Gastroesophageal sphincter (tissue), 3 donors: Measurements from ENCODE around the gene RILP.

ENCODE experiments used
- EP300 ChIP-seq: sonication (generic); formaldehyde crosslinking; IDR thresholded peaks from one replicate; pipeline ENCODE4 v1.6.1; 2017; ENCODE audit warnings: antibody characterized with exemption, mild to moderate bottlenecking
- POLR2AphosphoS5 ChIP-seq: sonication (generic); formaldehyde crosslinking; IDR thresholded peaks from one replicate; pipeline ENCODE4 v1.6.1; 2017; ENCODE audit warnings: antibody characterized with exemption
- TF ChIP-seq, protein P1 (sequence below), 4 experiments: fragments of 200-600 bp in 2 of 4; fragments of 450-650 bp in 2 of 4; sonication (generic) in 1 of 4; IDR thresholded peaks; one replicate each; pipeline ENCODE4 v1.5.1; 2017 to 2019; ENCODE audit warnings: antibody characterized with exemption in 4 of 4, mild to moderate bottlenecking in 2 of 4, moderate library complexity in 2 of 4

DNA sequence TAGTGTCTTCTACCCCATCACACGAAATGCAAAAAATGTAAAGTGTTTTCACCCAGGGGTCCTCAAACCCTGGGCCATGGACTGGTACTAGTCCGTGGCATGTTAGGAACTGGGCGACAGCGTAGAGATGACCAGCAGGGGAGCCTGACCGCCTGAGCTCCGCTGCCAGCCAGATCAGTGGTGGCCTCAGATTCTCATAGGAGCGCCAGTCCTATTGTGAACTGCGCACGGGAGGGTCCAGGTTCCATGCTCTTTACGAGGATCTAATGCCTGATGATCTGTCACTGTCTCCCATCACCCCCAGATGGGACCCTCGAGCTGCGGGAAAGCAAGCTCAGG is 8.6 kb downstream of the RILP start:
- TF ChIP-seq, protein P1, sequence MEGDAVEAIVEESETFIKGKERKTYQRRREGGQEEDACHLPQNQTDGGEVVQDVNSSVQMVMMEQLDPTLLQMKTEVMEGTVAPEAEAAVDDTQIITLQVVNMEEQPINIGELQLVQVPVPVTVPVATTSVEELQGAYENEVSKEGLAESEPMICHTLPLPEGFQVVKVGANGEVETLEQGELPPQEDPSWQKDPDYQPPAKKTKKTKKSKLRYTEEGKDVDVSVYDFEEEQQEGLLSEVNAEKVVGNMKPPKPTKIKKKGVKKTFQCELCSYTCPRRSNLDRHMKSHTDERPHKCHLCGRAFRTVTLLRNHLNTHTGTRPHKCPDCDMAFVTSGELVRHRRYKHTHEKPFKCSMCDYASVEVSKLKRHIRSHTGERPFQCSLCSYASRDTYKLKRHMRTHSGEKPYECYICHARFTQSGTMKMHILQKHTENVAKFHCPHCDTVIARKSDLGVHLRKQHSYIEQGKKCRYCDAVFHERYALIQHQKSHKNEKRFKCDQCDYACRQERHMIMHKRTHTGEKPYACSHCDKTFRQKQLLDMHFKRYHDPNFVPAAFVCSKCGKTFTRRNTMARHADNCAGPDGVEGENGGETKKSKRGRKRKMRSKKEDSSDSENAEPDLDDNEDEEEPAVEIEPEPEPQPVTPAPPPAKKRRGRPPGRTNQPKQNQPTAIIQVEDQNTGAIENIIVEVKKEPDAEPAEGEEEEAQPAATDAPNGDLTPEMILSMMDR (IDR thresholded peaks at IDR 0.05): no peak
- TF ChIP-seq POLR2AphosphoS5: no peak
- TF ChIP-seq EP300: no peak
